K562 (cell line): ENCODE results near the gene GNAI2. TPM values are rescaled to one million over a fixed set of nuclear protein-coding genes. Genes with fewer than 3 reads are reported as not detected.

Source experiments
- ADNP ChIP-seq: fragments of 200-800 bp; sonication (Bioruptor generic); IDR thresholded peaks from 2 replicates; pipeline ENCODE4 v1.6.1; 2016; ENCODE audit warnings: missing genetic modification characterization, missing compliant biosample characterization
- BDP1 ChIP-seq: IDR thresholded peaks from 3 replicates; pipeline ENCODE4 v1.6.1; 2011; ENCODE audit not compliant: insufficient read length, insufficient read depth
- ESRRA ChIP-seq: fragments of 450-650 bp; IDR thresholded peaks from 2 replicates; pipeline ENCODE4 v1.6.1; 2014; ENCODE audit warnings: low read depth, mild to moderate bottlenecking, moderate library complexity, borderline replicate concordance
- HIVEP1 ChIP-seq: fragments of 250-450 bp; sonication (Bioruptor Pico); IDR thresholded peaks from 2 replicates; pipeline ENCODE4 v1.4.0; 2020; ENCODE audit warnings: mild to moderate bottlenecking
- IRF2 ChIP-seq: sonication (generic); formaldehyde crosslinking; IDR thresholded peaks from 2 replicates; pipeline ENCODE4 v1.8.1; 2022; ENCODE audit warnings: mild to moderate bottlenecking, missing genetic modification reagents
- KDM5B ChIP-seq: fragments of 200-600 bp; sonication (generic); IDR thresholded peaks from 2 replicates; pipeline ENCODE4 v1.6.1; 2012; ENCODE audit warnings: low read depth, mild to moderate bottlenecking, moderate library complexity, low read length, control low read depth, inconsistent platforms; ENCODE audit not compliant: insufficient replicate concordance
- MTA1 ChIP-seq: fragments of 450-650 bp; IDR thresholded peaks from 2 replicates; pipeline ENCODE4 v1.6.1; 2017; ENCODE audit warnings: borderline replicate concordance
- MXI1 ChIP-seq: IDR thresholded peaks from 2 replicates; pipeline ENCODE4 v1.6.1; 2011; ENCODE audit warnings: low read depth, mild to moderate bottlenecking, improper control_type of control experiment, low read length
- MYNN ChIP-seq, 2 experiments: sonication (generic); formaldehyde crosslinking in 1 of 2; IDR thresholded peaks; 2 replicates each; pipeline versions ENCODE4 v1.5.0 to v1.6.1; 2016 to 2020; ENCODE audit warnings: antibody characterized with exemption in 1 of 2, missing genetic modification reagents in 1 of 2
- SMAD3 ChIP-seq: fragments of 450-650 bp; formaldehyde crosslinking; conservative IDR thresholded peaks from 2 replicates; pipeline ENCODE4 v1.4.0; 2020; ENCODE audit warnings: mild to moderate bottlenecking
- SNRNP70 ChIP-seq: fragments of 200-400 bp; formaldehyde crosslinking; optimal IDR thresholded peaks from 2 replicates; pipeline ENCODE3; 2017; ENCODE audit warnings: low read depth, low read length
- TAF7 ChIP-seq: fragments of 450-650 bp; IDR thresholded peaks from 2 replicates; pipeline ENCODE4 v1.6.1; 2016; ENCODE audit warnings: missing genetic modification characterization, missing compliant biosample characterization
- TBL1XR1 ChIP-seq, 2 experiments: IDR thresholded peaks; 2 replicates each; pipeline ENCODE4 v1.6.1; 2012; ENCODE audit warnings: improper control_type of control experiment in 2 of 2, low read length in 2 of 2, mild to moderate bottlenecking in 1 of 2
- TBP ChIP-seq: optimal IDR thresholded peaks from 2 replicates; pipeline ENCODE3; 2011; ENCODE audit warnings: low read depth, low read length, improper control_type of control experiment
- YY1 ChIP-seq, 3 experiments: IDR thresholded peaks; 2 replicates each; pipeline ENCODE4 v1.6.1; 2011; ENCODE audit warnings: low read length in 2 of 3, mild to moderate bottlenecking in 2 of 3, moderate library complexity in 2 of 3, borderline replicate concordance in 1 of 3, control low read depth in 1 of 3, low read depth in 1 of 3; ENCODE audit not compliant: insufficient read depth in 3 of 3, insufficient replicate concordance in 2 of 3, control insufficient read depth in 1 of 3, insufficient read length in 1 of 3; ENCODE audit errors: extremely low read depth in 1 of 3
- ZBTB7A ChIP-seq: IDR thresholded peaks from 2 replicates; pipeline ENCODE4 v1.6.1; 2011; ENCODE audit warnings: low read depth, mild to moderate bottlenecking, low read length, moderate library complexity, borderline replicate concordance; ENCODE audit not compliant: control insufficient read depth
- ZEB2 ChIP-seq: fragments of 450-650 bp; IDR thresholded peaks from 2 replicates; pipeline ENCODE4 v1.6.1; 2016
- ZFPM2 ChIP-seq: fragments of 250-450 bp; sonication (Bioruptor Pico); IDR thresholded peaks from 2 replicates; pipeline ENCODE4 v1.5.1; 2022; ENCODE audit warnings: mild to moderate bottlenecking
- ZNF24 ChIP-seq: fragments of 450-650 bp; IDR thresholded peaks from 2 replicates; pipeline ENCODE4 v1.6.1; 2016
- ZNF785 ChIP-seq: fragments of 250-450 bp; sonication (Bioruptor Pico); IDR thresholded peaks from 2 replicates; pipeline ENCODE4 v1.4.0; 2020; ENCODE audit warnings: mild to moderate bottlenecking
- polyA plus RNA-seq, 8 experiments: library from polyadenylated mRNA; depleted of rRNA in 4 of 8; stranded (reverse) in 5 of 8; unstranded in 3 of 8; fragments of >200 nt; fragmentation: Nextera tagmentation in 2 of 8; fragmentation: Illumina TruSeq in 1 of 8; extraction: Ambion mirVana in 2 of 8; extraction: Trizol in 1 of 8; gene quantifications; 2 replicates each; pipeline versions ENCODE4 v1.2.1 to v1.2.3, GENCODE V29; 2011 to 2014; ENCODE audit warnings: inconsistent platforms in 1 of 8, missing spikeins in 1 of 8
- total RNA-seq, 7 experiments: library from RNA; depleted of rRNA in 6 of 7; stranded (reverse); fragments of >200 nt in 6 of 7; fragmentation: Illumina TruSeq in 2 of 7; extraction: Trizol in 2 of 7; gene quantifications; 2 replicates each; pipeline versions ENCODE4 v1.2.1 to v1.2.3, GENCODE V29; 2011 to 2021; ENCODE audit warnings: low replicate concordance in 1 of 7
- TF ChIP-seq, protein P1 (sequence below): fragments of 250-450 bp; sonication (Bioruptor Pico); IDR thresholded peaks from 2 replicates; pipeline ENCODE4 v1.8.0; 2022; ENCODE audit warnings: moderate library complexity, mild to moderate bottlenecking, inconsistent platforms
- TF ChIP-seq, protein P2 (sequence below): sonication (generic); formaldehyde crosslinking; IDR thresholded peaks from 2 replicates; pipeline ENCODE4 v1.8.0; 2023; ENCODE audit warnings: mild to moderate bottlenecking, missing genetic modification reagents
- TF ChIP-seq, protein P3 (sequence below): sonication (generic); formaldehyde crosslinking; IDR thresholded peaks from 2 replicates; pipeline ENCODE4 v1.8.0; 2022; ENCODE audit warnings: missing genetic modification reagents, mild to moderate bottlenecking, borderline replicate concordance

The GNAI2 gene
- total and polyA plus RNA-seq, 9 of the 15 experiments (the other 6 are each of a cell fraction or from before 2014, with no cell fraction given): 1.1 to 72.2 (median 42.7) TPM

DNA sequence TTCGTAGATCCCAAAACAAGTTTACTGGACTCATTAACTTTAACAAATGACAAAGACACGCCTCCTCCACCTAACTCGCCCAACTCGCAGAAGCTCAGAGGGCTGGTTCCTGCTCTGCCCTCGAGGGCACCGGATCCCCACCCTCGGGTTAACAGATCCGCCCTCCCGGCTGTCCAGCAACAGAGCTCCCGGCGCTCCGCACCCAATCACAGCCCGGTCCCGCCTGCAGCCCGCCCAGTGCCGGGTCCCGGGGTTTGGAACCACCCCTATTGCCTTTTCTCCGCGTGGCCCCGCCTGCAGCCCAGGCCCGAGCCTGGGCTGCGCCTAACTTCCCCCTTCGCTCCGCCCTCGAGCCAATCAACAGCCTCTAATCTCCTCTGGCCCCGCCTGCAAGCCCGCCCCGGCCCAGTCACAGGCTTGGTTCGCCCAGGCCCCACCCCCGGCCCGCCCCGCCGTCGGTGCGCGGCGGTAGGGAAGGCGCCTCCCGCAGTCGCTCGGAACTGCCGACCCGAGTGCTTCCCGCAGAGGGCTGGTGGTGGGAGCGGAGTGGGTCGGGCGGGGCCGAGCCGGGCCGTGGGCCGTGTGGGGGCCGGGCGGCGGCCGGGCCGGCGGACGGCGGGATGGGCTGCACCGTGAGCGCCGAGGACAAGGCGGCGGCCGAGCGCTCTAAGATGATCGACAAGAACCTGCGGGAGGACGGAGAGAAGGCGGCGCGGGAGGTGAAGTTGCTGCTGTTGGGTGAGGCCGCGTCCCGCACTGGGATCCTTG lies at the start of gene GNAI2 (continued):
- TF ChIP-seq BDP1 (no peak), MXI1 (no peak), ADNP (tag) (no peak), ESRRA (no peak), ZBTB7A (peak; percentile 20; the same call in 1 of the 2 replicates), TBL1XR1 (IDR thresholded peaks at IDR 0.05; ENCODE audit: low read length in 2 of 2) (no peak), HIVEP1 (CRISPR knock-in tag) (no peak), IRF2 (CRISPR knock-in tag) (no peak), SNRNP70 (no peak), ZNF24 (no peak), YY1 (IDR thresholded peaks at IDR 0.05; ENCODE audit: borderline replicate concordance in 1 of 3, control insufficient read depth in 1 of 3, extremely low read depth in 1 of 3, insufficient read depth in 3 of 3, insufficient read length in 1 of 3, insufficient replicate concordance in 2 of 3, low read depth in 1 of 3, low read length in 2 of 3) (no peak), KDM5B (peak; percentile 67), TAF7 (tag) (no peak), MTA1 (no peak), ZFPM2 (CRISPR knock-in tag) (no peak), SMAD3 (no peak), ZNF785 (no peak), MYNN (IDR thresholded peaks at IDR 0.05) (0 out of 2 replicates have a peak, but pooled peaks have one; percentile 58), MYNN (CRISPR knock-in tag; IDR thresholded peaks at IDR 0.05) (no peak), ZEB2 (no peak), TBP (peak; percentile 74)
- TF ChIP-seq, protein P1, sequence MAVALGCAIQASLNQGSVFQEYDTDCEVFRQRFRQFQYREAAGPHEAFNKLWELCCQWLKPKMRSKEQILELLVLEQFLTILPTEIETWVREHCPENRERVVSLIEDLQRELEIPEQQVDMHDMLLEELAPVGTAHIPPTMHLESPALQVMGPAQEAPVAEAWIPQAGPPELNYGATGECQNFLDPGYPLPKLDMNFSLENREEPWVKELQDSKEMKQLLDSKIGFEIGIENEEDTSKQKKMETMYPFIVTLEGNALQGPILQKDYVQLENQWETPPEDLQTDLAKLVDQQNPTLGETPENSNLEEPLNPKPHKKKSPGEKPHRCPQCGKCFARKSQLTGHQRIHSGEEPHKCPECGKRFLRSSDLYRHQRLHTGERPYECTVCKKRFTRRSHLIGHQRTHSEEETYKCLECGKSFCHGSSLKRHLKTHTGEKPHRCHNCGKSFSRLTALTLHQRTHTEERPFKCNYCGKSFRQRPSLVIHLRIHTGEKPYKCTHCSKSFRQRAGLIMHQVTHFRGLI (CRISPR knock-in tag): no peak
- TF ChIP-seq, protein P2, sequence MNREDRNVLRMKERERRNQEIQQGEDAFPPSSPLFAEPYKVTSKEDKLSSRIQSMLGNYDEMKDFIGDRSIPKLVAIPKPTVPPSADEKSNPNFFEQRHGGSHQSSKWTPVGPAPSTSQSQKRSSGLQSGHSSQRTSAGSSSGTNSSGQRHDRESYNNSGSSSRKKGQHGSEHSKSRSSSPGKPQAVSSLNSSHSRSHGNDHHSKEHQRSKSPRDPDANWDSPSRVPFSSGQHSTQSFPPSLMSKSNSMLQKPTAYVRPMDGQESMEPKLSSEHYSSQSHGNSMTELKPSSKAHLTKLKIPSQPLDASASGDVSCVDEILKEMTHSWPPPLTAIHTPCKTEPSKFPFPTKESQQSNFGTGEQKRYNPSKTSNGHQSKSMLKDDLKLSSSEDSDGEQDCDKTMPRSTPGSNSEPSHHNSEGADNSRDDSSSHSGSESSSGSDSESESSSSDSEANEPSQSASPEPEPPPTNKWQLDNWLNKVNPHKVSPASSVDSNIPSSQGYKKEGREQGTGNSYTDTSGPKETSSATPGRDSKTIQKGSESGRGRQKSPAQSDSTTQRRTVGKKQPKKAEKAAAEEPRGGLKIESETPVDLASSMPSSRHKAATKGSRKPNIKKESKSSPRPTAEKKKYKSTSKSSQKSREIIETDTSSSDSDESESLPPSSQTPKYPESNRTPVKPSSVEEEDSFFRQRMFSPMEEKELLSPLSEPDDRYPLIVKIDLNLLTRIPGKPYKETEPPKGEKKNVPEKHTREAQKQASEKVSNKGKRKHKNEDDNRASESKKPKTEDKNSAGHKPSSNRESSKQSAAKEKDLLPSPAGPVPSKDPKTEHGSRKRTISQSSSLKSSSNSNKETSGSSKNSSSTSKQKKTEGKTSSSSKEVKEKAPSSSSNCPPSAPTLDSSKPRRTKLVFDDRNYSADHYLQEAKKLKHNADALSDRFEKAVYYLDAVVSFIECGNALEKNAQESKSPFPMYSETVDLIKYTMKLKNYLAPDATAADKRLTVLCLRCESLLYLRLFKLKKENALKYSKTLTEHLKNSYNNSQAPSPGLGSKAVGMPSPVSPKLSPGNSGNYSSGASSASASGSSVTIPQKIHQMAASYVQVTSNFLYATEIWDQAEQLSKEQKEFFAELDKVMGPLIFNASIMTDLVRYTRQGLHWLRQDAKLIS (CRISPR knock-in tag): no peak
- TF ChIP-seq, protein P3, sequence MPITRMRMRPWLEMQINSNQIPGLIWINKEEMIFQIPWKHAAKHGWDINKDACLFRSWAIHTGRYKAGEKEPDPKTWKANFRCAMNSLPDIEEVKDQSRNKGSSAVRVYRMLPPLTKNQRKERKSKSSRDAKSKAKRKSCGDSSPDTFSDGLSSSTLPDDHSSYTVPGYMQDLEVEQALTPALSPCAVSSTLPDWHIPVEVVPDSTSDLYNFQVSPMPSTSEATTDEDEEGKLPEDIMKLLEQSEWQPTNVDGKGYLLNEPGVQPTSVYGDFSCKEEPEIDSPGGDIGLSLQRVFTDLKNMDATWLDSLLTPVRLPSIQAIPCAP: no peak
